Measurements from ENCODE around the gene PXT1.

DNA sequence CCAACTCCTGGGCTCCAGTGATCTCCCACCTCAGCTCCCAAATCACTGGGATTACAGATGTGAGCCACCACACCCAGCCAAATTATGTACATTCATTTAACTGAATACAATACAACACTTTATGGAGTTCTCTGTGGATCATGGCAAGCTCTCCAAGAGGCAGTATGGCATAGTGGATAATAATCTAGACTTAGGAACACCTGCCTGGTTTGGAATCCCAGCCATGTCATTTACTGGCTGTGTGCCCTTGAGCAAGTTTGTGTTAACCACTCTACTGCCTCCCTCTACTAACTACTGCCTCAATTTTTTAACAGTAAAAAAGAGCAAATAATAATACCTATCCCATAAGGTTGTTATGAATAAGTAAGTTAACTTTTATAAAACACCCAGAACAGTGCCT is 53.3 kb downstream of the PXT1 start:
- TF ChIP-seq, protein P1, sequence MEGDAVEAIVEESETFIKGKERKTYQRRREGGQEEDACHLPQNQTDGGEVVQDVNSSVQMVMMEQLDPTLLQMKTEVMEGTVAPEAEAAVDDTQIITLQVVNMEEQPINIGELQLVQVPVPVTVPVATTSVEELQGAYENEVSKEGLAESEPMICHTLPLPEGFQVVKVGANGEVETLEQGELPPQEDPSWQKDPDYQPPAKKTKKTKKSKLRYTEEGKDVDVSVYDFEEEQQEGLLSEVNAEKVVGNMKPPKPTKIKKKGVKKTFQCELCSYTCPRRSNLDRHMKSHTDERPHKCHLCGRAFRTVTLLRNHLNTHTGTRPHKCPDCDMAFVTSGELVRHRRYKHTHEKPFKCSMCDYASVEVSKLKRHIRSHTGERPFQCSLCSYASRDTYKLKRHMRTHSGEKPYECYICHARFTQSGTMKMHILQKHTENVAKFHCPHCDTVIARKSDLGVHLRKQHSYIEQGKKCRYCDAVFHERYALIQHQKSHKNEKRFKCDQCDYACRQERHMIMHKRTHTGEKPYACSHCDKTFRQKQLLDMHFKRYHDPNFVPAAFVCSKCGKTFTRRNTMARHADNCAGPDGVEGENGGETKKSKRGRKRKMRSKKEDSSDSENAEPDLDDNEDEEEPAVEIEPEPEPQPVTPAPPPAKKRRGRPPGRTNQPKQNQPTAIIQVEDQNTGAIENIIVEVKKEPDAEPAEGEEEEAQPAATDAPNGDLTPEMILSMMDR (IDR thresholded peaks at IDR 0.05; ENCODE audit: insufficient read depth, low read length), result no peak
- TF ChIP-seq GABPA (IDR thresholded peaks at IDR 0.05; ENCODE audit: low read depth) (no peak), POLR2AphosphoS5 (IDR thresholded peaks at IDR 0.05; ENCODE audit: low read depth) (no peak)
- TF ChIP-seq, protein P2, sequence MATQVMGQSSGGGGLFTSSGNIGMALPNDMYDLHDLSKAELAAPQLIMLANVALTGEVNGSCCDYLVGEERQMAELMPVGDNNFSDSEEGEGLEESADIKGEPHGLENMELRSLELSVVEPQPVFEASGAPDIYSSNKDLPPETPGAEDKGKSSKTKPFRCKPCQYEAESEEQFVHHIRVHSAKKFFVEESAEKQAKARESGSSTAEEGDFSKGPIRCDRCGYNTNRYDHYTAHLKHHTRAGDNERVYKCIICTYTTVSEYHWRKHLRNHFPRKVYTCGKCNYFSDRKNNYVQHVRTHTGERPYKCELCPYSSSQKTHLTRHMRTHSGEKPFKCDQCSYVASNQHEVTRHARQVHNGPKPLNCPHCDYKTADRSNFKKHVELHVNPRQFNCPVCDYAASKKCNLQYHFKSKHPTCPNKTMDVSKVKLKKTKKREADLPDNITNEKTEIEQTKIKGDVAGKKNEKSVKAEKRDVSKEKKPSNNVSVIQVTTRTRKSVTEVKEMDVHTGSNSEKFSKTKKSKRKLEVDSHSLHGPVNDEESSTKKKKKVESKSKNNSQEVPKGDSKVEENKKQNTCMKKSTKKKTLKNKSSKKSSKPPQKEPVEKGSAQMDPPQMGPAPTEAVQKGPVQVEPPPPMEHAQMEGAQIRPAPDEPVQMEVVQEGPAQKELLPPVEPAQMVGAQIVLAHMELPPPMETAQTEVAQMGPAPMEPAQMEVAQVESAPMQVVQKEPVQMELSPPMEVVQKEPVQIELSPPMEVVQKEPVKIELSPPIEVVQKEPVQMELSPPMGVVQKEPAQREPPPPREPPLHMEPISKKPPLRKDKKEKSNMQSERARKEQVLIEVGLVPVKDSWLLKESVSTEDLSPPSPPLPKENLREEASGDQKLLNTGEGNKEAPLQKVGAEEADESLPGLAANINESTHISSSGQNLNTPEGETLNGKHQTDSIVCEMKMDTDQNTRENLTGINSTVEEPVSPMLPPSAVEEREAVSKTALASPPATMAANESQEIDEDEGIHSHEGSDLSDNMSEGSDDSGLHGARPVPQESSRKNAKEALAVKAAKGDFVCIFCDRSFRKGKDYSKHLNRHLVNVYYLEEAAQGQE (IDR thresholded peaks at IDR 0.05; ENCODE audit: insufficient replicate concordance, low read depth), result no peak
